Calu3 (cell line): Measurements from ENCODE around the gene COL6A2. TPM values are rescaled to one million over a fixed set of nuclear protein-coding genes. Genes with fewer than 3 reads are reported as not detected.

ENCODE experiments used
- BruUV-seq: library from RNA; stranded (reverse); fragments of 400-500 nt; replicated peaks from 2 replicates; lab custom pipeline; 2021; lab: Mats Ljungman, UMichigan
- CTCF ChIA-PET: fragments of 300-600 bp; sonication (Branson Sonifier 250); formaldehyde crosslinking; loops from one replicate; lab custom pipeline; 2022; ENCODE audit warnings: antibody characterized with exemption; lab: Charles Lee
- DNase-seq: peaks from one replicate; pipeline ENCODE4 v3.0.0; 2022
- H3K27ac Mint-ChIP-seq: one replicate; pipeline ENCODE4 v1.8.0; 2022; ENCODE audit warnings: mixed read lengths; ENCODE audit not compliant: unreplicated experiment
- H3K27me3 Mint-ChIP-seq: one replicate; pipeline ENCODE4 v1.8.0; 2022; ENCODE audit warnings: mixed read lengths; ENCODE audit not compliant: unreplicated experiment
- H3K36me3 Mint-ChIP-seq: one replicate; pipeline ENCODE4 v1.8.0; 2022; ENCODE audit warnings: mild to moderate bottlenecking, moderate library complexity, mixed read lengths; ENCODE audit not compliant: insufficient read depth, unreplicated experiment
- H3K4me1 Mint-ChIP-seq: one replicate; pipeline ENCODE4 v1.8.0; 2022; ENCODE audit warnings: mild to moderate bottlenecking, low read depth, mixed read lengths; ENCODE audit not compliant: unreplicated experiment
- H3K4me3 Mint-ChIP-seq: one replicate; pipeline ENCODE4 v1.8.0; 2022; ENCODE audit warnings: mild to moderate bottlenecking, low read depth, moderate library complexity, mixed read lengths; ENCODE audit not compliant: unreplicated experiment
- H3K9me3 Mint-ChIP-seq: one replicate; pipeline ENCODE4 v1.8.0; 2022; ENCODE audit warnings: low read depth, mixed read lengths; ENCODE audit not compliant: unreplicated experiment
- intact Hi-C: fragments of 100-400 bp; cut with micrococcal nuclease; formaldehyde crosslinking; loops from one replicate; pipeline ENCODE4 v1.10.0; 2022; ENCODE audit not compliant: unreplicated experiment
- total RNA-seq: library from RNA; stranded (reverse); gene quantifications from 2 replicates; pipeline ENCODE4 v1.2.3, GENCODE V29; 2022
- TF ChIP-seq, protein P1 (sequence below): fragments of 200-600 bp; IDR thresholded peaks from one replicate; pipeline ENCODE4 v1.8.0; 2022; ENCODE audit warnings: antibody characterized with exemption; ENCODE audit not compliant: unreplicated experiment

The COL6A2 gene
- total RNA-seq, 1 experiment from 2014 or later, result 3.4 TPM

DNA sequence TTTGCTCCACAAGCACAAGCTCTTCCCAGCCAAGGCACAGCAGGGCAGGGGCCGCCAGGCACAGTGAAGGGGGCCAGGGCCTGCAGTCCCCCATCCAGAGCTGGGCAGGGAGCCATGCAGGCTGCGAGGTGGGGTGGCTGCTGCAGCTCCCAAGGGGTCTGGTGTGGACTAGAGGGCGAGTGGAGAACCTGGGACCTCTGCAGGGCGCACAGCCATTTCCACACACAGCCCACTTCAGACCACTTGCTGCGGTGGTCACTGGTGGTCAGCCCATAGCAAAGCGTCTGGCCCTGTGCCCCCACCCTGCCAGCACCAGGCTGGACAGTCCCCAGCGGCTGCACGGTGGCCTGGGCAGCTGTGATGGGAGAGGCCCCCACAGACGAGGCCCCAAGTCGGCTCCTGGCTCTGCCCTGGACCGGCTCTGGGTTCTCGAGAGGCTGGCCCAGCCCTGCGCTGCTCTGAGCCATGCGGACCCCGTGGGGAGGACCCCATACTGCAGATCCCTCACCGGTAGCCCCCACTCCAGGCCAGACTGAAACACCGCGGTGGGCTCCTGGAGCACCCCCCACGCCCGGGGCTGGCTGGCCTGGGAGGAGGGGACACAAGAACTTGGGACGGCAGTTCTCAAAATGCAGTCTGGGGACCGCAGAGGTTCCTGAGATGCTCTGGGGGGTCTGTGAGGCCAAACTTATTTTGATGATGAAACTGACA, 47.1 kb upstream of the COL6A2 start:
- Mint-ChIP-seq H3K36me3 (no peaks in the 10 kb centered on the region), H3K27ac (no peak overlapping the region), H3K9me3 (no peaks in the 10 kb centered on the region), H3K4me1 (no peaks in the 10 kb centered on the region), H3K4me3 (no peak overlapping the region), H3K27me3 (no peaks in the 10 kb centered on the region)
- CTCF ChIA-PET, result no interaction called here
- TF ChIP-seq, protein P1, sequence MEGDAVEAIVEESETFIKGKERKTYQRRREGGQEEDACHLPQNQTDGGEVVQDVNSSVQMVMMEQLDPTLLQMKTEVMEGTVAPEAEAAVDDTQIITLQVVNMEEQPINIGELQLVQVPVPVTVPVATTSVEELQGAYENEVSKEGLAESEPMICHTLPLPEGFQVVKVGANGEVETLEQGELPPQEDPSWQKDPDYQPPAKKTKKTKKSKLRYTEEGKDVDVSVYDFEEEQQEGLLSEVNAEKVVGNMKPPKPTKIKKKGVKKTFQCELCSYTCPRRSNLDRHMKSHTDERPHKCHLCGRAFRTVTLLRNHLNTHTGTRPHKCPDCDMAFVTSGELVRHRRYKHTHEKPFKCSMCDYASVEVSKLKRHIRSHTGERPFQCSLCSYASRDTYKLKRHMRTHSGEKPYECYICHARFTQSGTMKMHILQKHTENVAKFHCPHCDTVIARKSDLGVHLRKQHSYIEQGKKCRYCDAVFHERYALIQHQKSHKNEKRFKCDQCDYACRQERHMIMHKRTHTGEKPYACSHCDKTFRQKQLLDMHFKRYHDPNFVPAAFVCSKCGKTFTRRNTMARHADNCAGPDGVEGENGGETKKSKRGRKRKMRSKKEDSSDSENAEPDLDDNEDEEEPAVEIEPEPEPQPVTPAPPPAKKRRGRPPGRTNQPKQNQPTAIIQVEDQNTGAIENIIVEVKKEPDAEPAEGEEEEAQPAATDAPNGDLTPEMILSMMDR, result no peak
- BruUV-seq, result no TSS peak
- intact Hi-C loops, result no loop called here
- DNase-seq, result no peak

DNA sequence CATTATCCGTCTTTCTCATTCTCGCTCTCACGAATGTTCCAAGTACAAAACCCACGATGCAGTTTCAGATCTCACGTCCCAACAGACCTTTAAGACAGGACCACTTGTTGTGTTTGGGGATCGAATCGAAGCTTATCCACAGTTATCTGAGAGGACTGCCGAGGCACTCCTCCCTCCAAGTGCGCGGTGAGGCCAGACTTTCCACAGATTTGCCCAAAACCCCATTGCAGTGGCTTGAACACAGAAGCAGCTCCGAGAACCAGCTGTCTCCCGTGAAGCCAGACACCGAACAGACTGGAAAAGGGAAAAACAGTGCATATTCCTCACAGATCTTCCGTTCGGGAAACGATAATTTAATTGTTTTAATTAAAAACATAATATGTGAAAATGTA, 46.5 kb upstream of the COL6A2 start:
- H3K9me3 Mint-ChIP-seq, result no peaks in the 10 kb centered on the region
- CTCF ChIA-PET, result no interaction called here
- BruUV-seq, result no TSS peak
- no peak overlapping the region for H3K27ac Mint-ChIP-seq
- no peaks in the 10 kb centered on the region for H3K36me3 Mint-ChIP-seq
- intact Hi-C loops, result no loop called here
- no peaks in the 10 kb centered on the region for H3K4me1 Mint-ChIP-seq
- TF ChIP-seq, protein P1, result no peak
- no peak for DNase-seq
- no peaks in the 10 kb centered on the region for H3K27me3 Mint-ChIP-seq
- H3K4me3 Mint-ChIP-seq, result no peak overlapping the region

DNA sequence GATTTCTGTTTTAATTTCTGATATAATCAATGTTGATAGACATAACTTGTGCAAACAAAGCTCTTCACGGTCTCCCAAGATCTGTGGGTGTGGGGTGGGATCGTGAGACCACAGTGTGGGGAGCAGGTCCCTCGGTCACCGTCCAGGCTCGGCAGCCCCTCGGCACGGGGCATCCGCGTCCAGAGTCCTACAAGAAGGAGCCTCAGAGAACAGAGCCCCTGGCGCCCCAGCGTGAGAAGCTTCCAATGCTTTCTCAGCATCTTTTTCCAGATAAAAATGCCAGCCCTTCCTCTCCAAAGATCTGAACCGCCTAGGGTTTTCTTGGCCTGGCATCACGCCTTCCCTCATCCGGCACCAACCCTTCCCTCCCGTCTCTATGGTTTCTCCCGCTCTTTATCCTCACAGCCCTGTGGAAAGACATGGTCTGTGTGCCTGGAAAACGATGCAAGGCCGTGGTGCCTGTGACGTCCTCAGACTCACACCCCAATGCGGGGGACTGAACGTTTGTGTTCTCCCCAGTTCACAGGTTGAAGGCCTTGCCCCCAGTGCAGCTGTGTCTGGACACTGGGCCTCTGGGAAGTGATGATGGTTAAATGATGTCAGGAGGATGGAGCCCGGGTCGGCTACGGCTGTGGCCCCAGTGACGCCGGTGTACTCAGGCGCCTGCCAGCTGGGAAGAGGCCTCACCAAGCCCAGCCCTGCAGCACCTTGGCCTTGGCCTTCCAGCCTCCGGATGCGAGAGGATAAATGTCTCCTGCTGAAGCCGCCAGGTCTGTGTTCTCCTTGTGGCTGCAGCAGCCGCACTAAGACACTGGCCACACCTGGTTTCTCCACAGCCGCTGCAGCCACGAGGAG, 45.9 kb upstream of the COL6A2 start:
- intact Hi-C loops, result no loop called here
- CTCF ChIA-PET, result no interaction called here
- Mint-ChIP-seq H3K4me1 (no peaks in the 10 kb centered on the region), H3K36me3 (no peaks in the 10 kb centered on the region), H3K9me3 (no peaks in the 10 kb centered on the region), H3K4me3 (no peak overlapping the region), H3K27me3 (no peaks in the 10 kb centered on the region), H3K27ac (no peak overlapping the region)
- TF ChIP-seq, protein P1, result no peak
- DNase-seq, result no peak
- BruUV-seq, result no TSS peak

DNA sequence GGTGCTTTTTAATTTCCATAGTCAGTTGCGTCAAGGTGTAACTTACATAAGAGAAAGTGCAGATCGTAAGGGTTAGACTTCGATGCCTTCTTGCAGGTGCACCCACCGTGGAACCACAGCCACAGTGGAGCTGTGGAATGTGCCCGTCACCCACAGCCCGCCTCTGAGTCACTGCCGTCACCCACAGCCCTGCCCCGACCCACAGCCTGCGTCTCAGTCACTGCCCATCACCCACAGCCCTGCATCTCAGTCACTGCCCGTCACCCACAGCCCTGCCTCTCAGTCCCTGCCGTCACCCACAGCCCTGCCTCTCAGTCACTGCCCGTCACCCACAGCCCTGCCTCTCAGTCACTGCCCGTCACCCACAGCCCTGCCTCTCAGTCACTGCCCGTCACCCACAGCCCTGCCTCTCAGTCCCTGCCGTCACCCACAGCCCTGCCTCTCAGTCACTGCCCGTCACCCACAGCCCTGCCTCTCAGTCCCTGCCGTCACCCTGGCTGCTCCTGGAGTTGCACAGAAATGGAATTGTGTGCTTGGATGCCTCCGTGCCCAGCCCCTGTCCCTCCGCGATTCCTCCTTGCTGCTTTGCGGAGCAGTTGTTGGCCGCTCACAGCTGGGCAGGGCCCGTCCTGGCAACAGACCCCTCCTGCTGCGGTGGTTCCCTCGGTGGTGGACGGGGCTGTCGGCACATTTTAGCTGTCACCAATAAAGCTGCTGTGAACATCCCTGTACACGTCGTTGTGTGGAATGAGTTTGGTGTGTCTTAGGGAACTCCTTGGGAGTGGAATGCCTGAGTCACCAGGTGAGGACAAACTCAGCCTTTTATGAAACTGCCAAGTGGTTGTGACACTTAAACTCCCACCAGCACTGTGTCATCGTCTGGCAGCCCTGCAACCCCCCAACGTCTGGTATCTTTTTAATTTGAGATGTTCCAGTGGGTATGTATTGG, 44.9 kb upstream of the COL6A2 start:
- CTCF ChIA-PET, result no interaction called here
- Mint-ChIP-seq H3K4me3 (no peak overlapping the region), H3K9me3 (no peaks in the 10 kb centered on the region), H3K27me3 (no peaks in the 10 kb centered on the region), H3K4me1 (no peaks in the 10 kb centered on the region), H3K27ac (no peak overlapping the region), H3K36me3 (no peaks in the 10 kb centered on the region)
- TF ChIP-seq, protein P1, result no peak
- DNase-seq, result no peak
- no TSS peak for BruUV-seq
- intact Hi-C loops, result no loop called here
